NB4 (cell line): Measurements from ENCODE around the gene ERFL.

Source experiments
- POLR2A ChIP-seq: IDR thresholded peaks from 2 replicates; pipeline ENCODE4 v1.6.1; 2011; ENCODE audit warnings: mild to moderate bottlenecking; ENCODE audit not compliant: insufficient read length; ENCODE audit errors: extremely low read depth
- TF ChIP-seq, protein P1 (sequence below): IDR thresholded peaks from one replicate; pipeline ENCODE4 v1.5.1; 2012; ENCODE audit warnings: low read depth, low read length
- TF ChIP-seq, protein P2 (sequence below): IDR thresholded peaks from 2 replicates; pipeline ENCODE4 v1.6.1; 2011; ENCODE audit warnings: low read depth, low read length

DNA sequence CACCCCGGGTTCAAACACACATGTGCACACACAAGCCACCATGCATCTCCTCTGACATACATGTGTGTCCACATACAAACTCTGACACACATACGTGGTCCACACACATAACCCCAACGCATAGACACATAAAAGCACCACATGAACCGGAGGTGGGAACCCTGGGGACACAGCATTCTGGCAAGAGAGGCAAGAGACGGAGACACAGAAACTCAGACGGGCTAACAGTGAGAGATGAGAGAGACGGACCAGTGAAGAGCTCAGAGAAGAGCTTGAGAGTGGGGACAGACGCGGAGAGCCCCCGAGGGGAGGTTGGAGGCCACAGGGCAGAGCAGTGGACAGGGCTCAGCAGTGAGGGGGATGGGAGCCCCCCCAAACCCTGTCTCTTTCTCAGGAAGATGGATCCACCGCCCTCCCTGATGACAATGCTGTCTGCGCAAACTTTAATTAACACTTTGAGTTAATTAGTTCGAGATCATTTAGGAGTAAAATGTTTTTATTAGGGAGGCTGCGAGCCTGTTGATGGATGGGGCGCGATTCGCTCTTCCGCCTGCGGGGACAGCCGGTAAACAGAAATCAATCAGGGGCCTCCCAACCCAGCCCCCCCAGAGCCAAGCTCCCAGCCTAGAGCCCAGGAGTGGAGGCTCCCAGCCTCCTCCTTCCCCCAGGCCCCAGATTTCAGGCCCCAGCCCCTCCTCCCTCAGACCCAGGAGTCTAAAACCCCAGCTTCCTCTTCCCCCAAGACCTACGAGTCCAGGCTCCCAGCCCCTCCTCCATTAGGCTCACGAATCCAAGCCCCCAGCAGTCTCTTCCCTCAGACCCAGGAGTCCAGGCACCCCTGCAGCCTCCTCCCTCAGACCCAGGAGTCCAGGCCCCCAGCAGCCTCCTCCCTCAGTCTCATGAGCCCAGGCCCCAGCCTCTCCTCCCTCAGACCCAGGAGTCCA, 9.5 kb upstream of the ERFL start:
- TF ChIP-seq, protein P1, sequence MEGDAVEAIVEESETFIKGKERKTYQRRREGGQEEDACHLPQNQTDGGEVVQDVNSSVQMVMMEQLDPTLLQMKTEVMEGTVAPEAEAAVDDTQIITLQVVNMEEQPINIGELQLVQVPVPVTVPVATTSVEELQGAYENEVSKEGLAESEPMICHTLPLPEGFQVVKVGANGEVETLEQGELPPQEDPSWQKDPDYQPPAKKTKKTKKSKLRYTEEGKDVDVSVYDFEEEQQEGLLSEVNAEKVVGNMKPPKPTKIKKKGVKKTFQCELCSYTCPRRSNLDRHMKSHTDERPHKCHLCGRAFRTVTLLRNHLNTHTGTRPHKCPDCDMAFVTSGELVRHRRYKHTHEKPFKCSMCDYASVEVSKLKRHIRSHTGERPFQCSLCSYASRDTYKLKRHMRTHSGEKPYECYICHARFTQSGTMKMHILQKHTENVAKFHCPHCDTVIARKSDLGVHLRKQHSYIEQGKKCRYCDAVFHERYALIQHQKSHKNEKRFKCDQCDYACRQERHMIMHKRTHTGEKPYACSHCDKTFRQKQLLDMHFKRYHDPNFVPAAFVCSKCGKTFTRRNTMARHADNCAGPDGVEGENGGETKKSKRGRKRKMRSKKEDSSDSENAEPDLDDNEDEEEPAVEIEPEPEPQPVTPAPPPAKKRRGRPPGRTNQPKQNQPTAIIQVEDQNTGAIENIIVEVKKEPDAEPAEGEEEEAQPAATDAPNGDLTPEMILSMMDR: no peak
- TF ChIP-seq POLR2A: no peak
- TF ChIP-seq, protein P2, sequence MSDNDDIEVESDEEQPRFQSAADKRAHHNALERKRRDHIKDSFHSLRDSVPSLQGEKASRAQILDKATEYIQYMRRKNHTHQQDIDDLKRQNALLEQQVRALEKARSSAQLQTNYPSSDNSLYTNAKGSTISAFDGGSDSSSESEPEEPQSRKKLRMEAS: no peak
